A549 (cell line): ENCODE results near the gene TRMT61A. TPM values are rescaled to one million over a fixed set of nuclear protein-coding genes. Genes with fewer than 3 reads are reported as not detected.

Experiments
- ATAC-seq, 2 experiments: fragments of 200-7000 bp in 1 of 2; fragments of >200 bp in 1 of 2; cut with Nextera tagmentation in 1 of 2; cut with Tn5 transposase in 1 of 2; 3 replicates each; pipeline versions ENCODE4 v1.8.0 to v1.9.1; 2018 to 2020; ENCODE audit warnings: mild to moderate bottlenecking in 1 of 2, moderate library complexity in 1 of 2
- CTCF ChIA-PET: fragments of 300-600 bp; sonication (Branson Sonifier 250); formaldehyde crosslinking; extraction: SDS; loops from one replicate; lab custom pipeline; 2021; ENCODE audit warnings: antibody characterized with exemption, inconsistent platforms; lab: Yijun Ruan, JAX
- POLR2A ChIA-PET: fragments of 350-600 bp; formaldehyde crosslinking; extraction: SDS; loops from one replicate; lab custom pipeline; 2021; ENCODE audit warnings: antibody characterized with exemption, inconsistent platforms; lab: Yijun Ruan, JAX
- DNase-seq, 2 experiments: peaks; one replicate each; pipeline versions ENCODE4 v3.0.0 to v3.0.0-alpha.2; 2011 to 2016; ENCODE audit warnings: low read depth in 1 of 2, low spot score in 1 of 2
- FAIRE-seq: peaks from 2 replicates; lab custom pipeline; 2011; peaks lifted over from hg19 to GRCh38; lab: Jason Lieb, UNC
- H3K27ac ChIP-seq, 2 experiments: fragments of >200 bp; sonication (Bioruptor Twin); formaldehyde crosslinking; 3 replicates each; pipeline ENCODE4 v1.5.1; 2016 to 2017
- H3K4me1 ChIP-seq: fragments of >200 bp; sonication (Bioruptor Twin); formaldehyde crosslinking; 3 replicates; pipeline ENCODE4 v1.6.1; 2016
- H3K4me2 ChIP-seq: fragments of >200 bp; sonication (Bioruptor Twin); formaldehyde crosslinking; 3 replicates; pipeline ENCODE4 v1.6.1; 2016
- H3K4me3 ChIP-seq: fragments of >200 bp; sonication (Bioruptor Twin); formaldehyde crosslinking; 3 replicates; pipeline ENCODE4 v1.5.1; 2016
- H3K9me3 ChIP-seq: fragments of >200 bp; sonication (Bioruptor Twin); formaldehyde crosslinking; 3 replicates; pipeline ENCODE4 v1.6.1; 2016
- BHLHE40 ChIP-seq: IDR thresholded peaks from 2 replicates; pipeline ENCODE4 v1.6.1; 2012; ENCODE audit warnings: low read depth, low read length, inconsistent platforms
- ESRRA ChIP-seq: fragments of 150-350 bp; IDR thresholded peaks from 2 replicates; pipeline ENCODE4 v1.6.1; 2014; ENCODE audit warnings: mild to moderate bottlenecking, low read length, borderline replicate concordance
- HOXB5 ChIP-seq: fragments of 250-450 bp; sonication (Bioruptor Pico); IDR thresholded peaks from 2 replicates; pipeline ENCODE4 v1.5.0; 2020; ENCODE audit warnings: mild to moderate bottlenecking, moderate library complexity
- JUN ChIP-seq, 2 experiments: fragments of >200 bp; sonication (Bioruptor Twin); formaldehyde crosslinking; IDR thresholded peaks; 2 replicates in 1 of 2; 3 replicates in 1 of 2; pipeline ENCODE4 v1.6.1; 2016 to 2017
- NR3C1 ChIP-seq: fragments of >200 bp; sonication (Bioruptor Twin); formaldehyde crosslinking; IDR thresholded peaks from 3 replicates; pipeline ENCODE4 v1.6.1; 2017
- PHF8 ChIP-seq: fragments of 200-600 bp; sonication (generic); IDR thresholded peaks from 2 replicates; pipeline ENCODE4 v1.6.1; 2016; ENCODE audit warnings: low read depth, mild to moderate bottlenecking, antibody characterized with exemption, moderate library complexity, borderline replicate concordance
- POLR2A ChIP-seq: IDR thresholded peaks from 2 replicates; pipeline ENCODE4 v1.6.1; 2012; ENCODE audit warnings: mild to moderate bottlenecking, low read length
- SREBF2 ChIP-seq: fragments of 450-650 bp; IDR thresholded peaks from 2 replicates; pipeline ENCODE4 v1.6.1; 2014; ENCODE audit warnings: mild to moderate bottlenecking, moderate library complexity
- TFCP2L1 ChIP-seq: fragments of 250-450 bp; sonication (Bioruptor Pico); IDR thresholded peaks from 2 replicates; pipeline ENCODE4 v1.5.0; 2021; ENCODE audit warnings: mild to moderate bottlenecking
- ZNF302 ChIP-seq: fragments of 250-450 bp; sonication (Bioruptor Pico); IDR thresholded peaks from 2 replicates; pipeline ENCODE4 v1.9.0; 2021; ENCODE audit warnings: inconsistent platforms, mild to moderate bottlenecking, moderate library complexity
- ZSCAN20 ChIP-seq: fragments of 250-450 bp; sonication (Bioruptor Pico); IDR thresholded peaks from 2 replicates; pipeline ENCODE4 v1.8.0; 2022; ENCODE audit warnings: mild to moderate bottlenecking, moderate library complexity
- WGBS: methylation state at CpG from one replicate; pipeline ENCODE4 v1.1.6; 2017; ENCODE audit errors: missing lambda C conversion rate; 5-methylcytosine and 5-hydroxymethylcytosine counted together
- polyA minus RNA-seq: library from RNA; depleted of rRNA, polyadenylated mRNA; stranded (reverse); fragments of >200 nt; gene quantifications from 2 replicates; pipeline ENCODE4 v1.2.3, GENCODE V29; 2011; rRNA and poly(A)+ RNA removed
- polyA plus RNA-seq, 4 experiments: library from polyadenylated mRNA; depleted of rRNA in 3 of 4; stranded (reverse); fragments of >200 nt; fragmentation: RNase III in 1 of 4; extraction: RNeasy Plus Mini Kit Qiagen cat#74134 plus additional on column Dnase treatment in 1 of 4; gene quantifications; 2 replicates in 3 of 4; 3 replicates in 1 of 4; pipeline ENCODE4 v1.2.3, GENCODE V29; 2011 to 2017
- TF ChIP-seq, protein P1 (sequence below): fragments of 200-600 bp; sonication (generic); IDR thresholded peaks from 2 replicates; pipeline ENCODE4 v1.6.1; 2016; ENCODE audit warnings: antibody characterized with exemption, mild to moderate bottlenecking, moderate library complexity
- TF ChIP-seq, protein P2 (sequence below): IDR thresholded peaks from 2 replicates; pipeline ENCODE4 v1.6.1; 2012
- TF ChIP-seq, protein P3 (sequence below): fragments of 450-650 bp; IDR thresholded peaks from 2 replicates; pipeline ENCODE4 v1.6.1; 2014; ENCODE audit warnings: antibody characterized with exemption
- TF ChIP-seq, protein P4 (sequence below): fragments of 250-450 bp; sonication (Bioruptor Pico); IDR thresholded peaks from 2 replicates; pipeline ENCODE4 v1.5.0; 2021; ENCODE audit warnings: mild to moderate bottlenecking, moderate library complexity, borderline replicate concordance
- TF ChIP-seq, protein P5 (sequence below): IDR thresholded peaks from 2 replicates; pipeline ENCODE4 v1.6.1; 2012
- TF ChIP-seq, protein P6 (sequence below): IDR thresholded peaks from 2 replicates; pipeline ENCODE4 v1.6.1; 2012; ENCODE audit warnings: low read depth, borderline replicate concordance

The TRMT61A gene
- polyA plus RNA-seq (2011; rRNA removed) (8.3 TPM in 2 replicates), polyA plus RNA-seq (2017; fragmentation: RNase III; extraction: RNeasy Plus Mini Kit Qiagen cat#74134 plus additional on column Dnase treatment) (19.3 to 20.5 TPM (median 19.4 TPM) in 3 replicates), polyA minus RNA-seq (7.1 and 8.4 TPM in 2 replicates)
- polyA plus RNA-seq (2012; cell fraction: cytosol; rRNA removed): 27.2 and 40.2 TPM in 2 replicates
- polyA plus RNA-seq (2012; cell fraction: nucleus; rRNA removed): 56.6 and 72.3 TPM in 2 replicates

DNA sequence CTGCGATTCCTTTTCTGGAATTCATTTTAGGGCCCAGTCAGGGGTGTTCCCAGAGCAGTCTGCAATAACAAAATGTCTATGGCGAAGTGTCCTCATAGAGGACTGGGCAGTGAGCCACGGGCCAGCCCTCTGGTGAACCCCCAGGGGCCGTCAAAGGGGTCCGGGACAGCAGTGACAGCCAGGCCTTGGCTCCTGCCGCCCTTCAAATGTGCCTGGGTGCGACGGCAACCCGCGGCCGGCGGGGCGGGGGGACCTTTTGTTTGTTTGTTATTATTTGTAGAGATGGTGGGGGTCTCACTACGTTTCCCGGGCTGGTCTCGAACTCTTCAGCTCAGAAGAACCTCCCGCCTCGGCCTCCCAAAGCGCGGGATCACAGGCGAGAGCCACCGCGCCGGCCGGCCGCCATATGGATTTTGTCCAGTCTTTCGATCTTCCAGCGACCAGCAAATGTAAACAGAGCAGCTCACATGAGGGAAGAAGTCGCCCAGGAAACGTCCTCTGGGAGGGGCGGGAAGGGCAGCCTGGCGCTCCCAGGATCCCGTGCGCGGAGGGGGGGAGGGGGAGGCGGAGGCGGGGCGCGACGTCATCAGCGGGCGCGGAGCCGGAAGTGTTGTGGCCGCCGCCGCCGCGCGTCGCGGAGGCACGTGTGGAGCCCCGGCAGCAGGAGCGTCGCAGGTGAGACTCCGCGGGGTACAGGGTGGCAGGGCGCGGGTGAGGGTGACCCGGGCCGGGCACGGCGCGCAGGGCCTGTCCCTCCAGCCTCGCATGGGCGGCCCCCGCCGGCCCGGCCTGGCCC is at the start of gene TRMT61A:
TRMT61A (plus strand) TSS at position 610 of the 796 bp plus-strand sequence. CDS start 783 bp downstream, outside the sequence.
- peak within 1 kb of the TSS; percentile 94 to 97 for H3K27ac ChIP-seq
- 3% methylated on average over 37 of the region's 70 CpGs for WGBS
- no peak for FAIRE-seq
- TF ChIP-seq, protein P1, sequence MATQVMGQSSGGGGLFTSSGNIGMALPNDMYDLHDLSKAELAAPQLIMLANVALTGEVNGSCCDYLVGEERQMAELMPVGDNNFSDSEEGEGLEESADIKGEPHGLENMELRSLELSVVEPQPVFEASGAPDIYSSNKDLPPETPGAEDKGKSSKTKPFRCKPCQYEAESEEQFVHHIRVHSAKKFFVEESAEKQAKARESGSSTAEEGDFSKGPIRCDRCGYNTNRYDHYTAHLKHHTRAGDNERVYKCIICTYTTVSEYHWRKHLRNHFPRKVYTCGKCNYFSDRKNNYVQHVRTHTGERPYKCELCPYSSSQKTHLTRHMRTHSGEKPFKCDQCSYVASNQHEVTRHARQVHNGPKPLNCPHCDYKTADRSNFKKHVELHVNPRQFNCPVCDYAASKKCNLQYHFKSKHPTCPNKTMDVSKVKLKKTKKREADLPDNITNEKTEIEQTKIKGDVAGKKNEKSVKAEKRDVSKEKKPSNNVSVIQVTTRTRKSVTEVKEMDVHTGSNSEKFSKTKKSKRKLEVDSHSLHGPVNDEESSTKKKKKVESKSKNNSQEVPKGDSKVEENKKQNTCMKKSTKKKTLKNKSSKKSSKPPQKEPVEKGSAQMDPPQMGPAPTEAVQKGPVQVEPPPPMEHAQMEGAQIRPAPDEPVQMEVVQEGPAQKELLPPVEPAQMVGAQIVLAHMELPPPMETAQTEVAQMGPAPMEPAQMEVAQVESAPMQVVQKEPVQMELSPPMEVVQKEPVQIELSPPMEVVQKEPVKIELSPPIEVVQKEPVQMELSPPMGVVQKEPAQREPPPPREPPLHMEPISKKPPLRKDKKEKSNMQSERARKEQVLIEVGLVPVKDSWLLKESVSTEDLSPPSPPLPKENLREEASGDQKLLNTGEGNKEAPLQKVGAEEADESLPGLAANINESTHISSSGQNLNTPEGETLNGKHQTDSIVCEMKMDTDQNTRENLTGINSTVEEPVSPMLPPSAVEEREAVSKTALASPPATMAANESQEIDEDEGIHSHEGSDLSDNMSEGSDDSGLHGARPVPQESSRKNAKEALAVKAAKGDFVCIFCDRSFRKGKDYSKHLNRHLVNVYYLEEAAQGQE: no peak
- no peak for TF ChIP-seq ESRRA
- TF ChIP-seq, protein P2, sequence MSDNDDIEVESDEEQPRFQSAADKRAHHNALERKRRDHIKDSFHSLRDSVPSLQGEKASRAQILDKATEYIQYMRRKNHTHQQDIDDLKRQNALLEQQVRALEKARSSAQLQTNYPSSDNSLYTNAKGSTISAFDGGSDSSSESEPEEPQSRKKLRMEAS: peak; percentile 97
- no peak for TF ChIP-seq NR3C1
- TF ChIP-seq PHF8: peak; percentile 56; the same call in 1 of the 2 replicates
- TF ChIP-seq, protein P3, sequence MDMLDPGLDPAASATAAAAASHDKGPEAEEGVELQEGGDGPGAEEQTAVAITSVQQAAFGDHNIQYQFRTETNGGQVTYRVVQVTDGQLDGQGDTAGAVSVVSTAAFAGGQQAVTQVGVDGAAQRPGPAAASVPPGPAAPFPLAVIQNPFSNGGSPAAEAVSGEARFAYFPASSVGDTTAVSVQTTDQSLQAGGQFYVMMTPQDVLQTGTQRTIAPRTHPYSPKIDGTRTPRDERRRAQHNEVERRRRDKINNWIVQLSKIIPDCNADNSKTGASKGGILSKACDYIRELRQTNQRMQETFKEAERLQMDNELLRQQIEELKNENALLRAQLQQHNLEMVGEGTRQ: no peak
- TF ChIP-seq POLR2A: peak; percentile 82
- TF ChIP-seq BHLHE40: peak; percentile 85
- TF ChIP-seq, protein P4, sequence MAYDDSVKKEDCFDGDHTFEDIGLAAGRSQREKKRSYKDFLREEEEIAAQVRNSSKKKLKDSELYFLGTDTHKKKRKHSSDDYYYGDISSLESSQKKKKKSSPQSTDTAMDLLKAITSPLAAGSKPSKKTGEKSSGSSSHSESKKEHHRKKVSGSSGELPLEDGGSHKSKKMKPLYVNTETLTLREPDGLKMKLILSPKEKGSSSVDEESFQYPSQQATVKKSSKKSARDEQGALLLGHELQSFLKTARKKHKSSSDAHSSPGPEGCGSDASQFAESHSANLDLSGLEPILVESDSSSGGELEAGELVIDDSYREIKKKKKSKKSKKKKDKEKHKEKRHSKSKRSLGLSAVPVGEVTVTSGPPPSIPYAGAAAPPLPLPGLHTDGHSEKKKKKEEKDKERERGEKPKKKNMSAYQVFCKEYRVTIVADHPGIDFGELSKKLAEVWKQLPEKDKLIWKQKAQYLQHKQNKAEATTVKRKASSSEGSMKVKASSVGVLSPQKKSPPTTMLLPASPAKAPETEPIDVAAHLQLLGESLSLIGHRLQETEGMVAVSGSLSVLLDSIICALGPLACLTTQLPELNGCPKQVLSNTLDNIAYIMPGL (CRISPR knock-in tag): no peak
- TF ChIP-seq, protein P5, sequence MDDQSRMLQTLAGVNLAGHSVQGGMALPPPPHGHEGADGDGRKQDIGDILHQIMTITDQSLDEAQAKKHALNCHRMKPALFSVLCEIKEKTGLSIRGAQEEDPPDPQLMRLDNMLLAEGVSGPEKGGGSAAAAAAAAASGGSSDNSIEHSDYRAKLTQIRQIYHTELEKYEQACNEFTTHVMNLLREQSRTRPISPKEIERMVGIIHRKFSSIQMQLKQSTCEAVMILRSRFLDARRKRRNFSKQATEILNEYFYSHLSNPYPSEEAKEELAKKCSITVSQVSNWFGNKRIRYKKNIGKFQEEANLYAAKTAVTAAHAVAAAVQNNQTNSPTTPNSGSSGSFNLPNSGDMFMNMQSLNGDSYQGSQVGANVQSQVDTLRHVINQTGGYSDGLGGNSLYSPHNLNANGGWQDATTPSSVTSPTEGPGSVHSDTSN: no peak
- TF ChIP-seq ZNF302 (CRISPR knock-in tag): no peak
- TF ChIP-seq SREBF2: no peak
- TF ChIP-seq HOXB5: no peak
- no peak for TF ChIP-seq ZSCAN20
- TF ChIP-seq TFCP2L1 (CRISPR knock-in tag): no peak
- TF ChIP-seq JUN (IDR thresholded peaks at IDR 0.05): peak; percentile 41 to 94; a peak in 3 of 5 replicates
- TF ChIP-seq, protein P6, sequence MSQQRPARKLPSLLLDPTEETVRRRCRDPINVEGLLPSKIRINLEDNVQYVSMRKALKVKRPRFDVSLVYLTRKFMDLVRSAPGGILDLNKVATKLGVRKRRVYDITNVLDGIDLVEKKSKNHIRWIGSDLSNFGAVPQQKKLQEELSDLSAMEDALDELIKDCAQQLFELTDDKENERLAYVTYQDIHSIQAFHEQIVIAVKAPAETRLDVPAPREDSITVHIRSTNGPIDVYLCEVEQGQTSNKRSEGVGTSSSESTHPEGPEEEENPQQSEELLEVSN: peak; percentile 79
- H3K4me1 ChIP-seq: peaks cover 50% of the 10 kb centered on the region
- peak within 1 kb of the TSS; percentile 100 for H3K4me3 ChIP-seq
- peak within 1 kb of the TSS; percentile 99 for H3K4me2 ChIP-seq
- POLR2A ChIA-PET: interaction anchor here (0.6 to 3.1 kb wide), 6 partner anchors 10 to 91 kb away, joined by 3 to 22 read pairs (median 4); partner anchors contain the start of gene BAG5
- H3K9me3 ChIP-seq: no peaks in the 10 kb centered on the region
- peak; percentile 62 to 79 for ATAC-seq
- CTCF ChIA-PET: interaction anchor here (0.6 to 28.8 kb wide), 7 partner anchors 10 to 423 kb away, joined by 3 to 489 read pairs (median 6); partner anchors contain the start of gene CKB
- peak; percentile 89 to 95 for DNase-seq
